Measurements from ENCODE around the gene OTOP1.

DNA sequence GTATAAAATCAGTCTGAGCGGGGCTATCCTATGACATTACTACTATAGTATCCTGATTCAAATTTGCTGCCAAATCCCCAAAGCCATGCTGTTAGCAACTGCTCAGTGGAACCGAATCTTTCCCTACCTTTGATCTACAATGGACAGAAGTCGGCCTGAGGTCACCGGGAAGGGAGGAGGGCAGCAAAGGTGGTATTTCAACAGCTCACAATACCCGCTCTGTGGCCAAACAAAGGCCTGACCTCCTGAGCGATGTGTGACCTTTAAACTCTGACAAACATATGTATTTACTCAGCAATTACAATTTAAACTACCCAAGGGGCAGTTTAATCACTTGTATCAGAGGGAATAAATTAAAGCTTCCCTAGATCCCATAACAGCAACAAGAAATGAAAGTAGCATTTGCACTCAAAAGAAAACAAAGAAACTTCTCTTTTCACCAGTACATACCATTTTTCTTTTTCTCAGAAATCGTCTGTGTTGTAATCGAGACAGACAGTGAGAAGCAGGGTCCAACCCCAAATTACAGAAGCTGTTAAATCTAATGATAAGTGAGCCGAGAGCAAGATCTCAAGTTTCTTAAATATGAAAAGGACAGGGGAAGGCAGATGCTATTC lies 32.9 kb upstream of the OTOP1 start:
- TF ChIP-seq, protein P1, sequence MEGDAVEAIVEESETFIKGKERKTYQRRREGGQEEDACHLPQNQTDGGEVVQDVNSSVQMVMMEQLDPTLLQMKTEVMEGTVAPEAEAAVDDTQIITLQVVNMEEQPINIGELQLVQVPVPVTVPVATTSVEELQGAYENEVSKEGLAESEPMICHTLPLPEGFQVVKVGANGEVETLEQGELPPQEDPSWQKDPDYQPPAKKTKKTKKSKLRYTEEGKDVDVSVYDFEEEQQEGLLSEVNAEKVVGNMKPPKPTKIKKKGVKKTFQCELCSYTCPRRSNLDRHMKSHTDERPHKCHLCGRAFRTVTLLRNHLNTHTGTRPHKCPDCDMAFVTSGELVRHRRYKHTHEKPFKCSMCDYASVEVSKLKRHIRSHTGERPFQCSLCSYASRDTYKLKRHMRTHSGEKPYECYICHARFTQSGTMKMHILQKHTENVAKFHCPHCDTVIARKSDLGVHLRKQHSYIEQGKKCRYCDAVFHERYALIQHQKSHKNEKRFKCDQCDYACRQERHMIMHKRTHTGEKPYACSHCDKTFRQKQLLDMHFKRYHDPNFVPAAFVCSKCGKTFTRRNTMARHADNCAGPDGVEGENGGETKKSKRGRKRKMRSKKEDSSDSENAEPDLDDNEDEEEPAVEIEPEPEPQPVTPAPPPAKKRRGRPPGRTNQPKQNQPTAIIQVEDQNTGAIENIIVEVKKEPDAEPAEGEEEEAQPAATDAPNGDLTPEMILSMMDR (conservative IDR thresholded peaks at IDR 0.05; ENCODE audit: low read depth in 2 of 2) = no peak
- TF ChIP-seq EZH2 (IDR thresholded peaks at IDR 0.05; ENCODE audit: low read depth, unreplicated experiment) (no peak), POLR2AphosphoS5 (IDR thresholded peaks at IDR 0.05; ENCODE audit: low read depth) (no peak), NANOG (IDR thresholded peaks at IDR 0.05; ENCODE audit: borderline replicate concordance) (no peak), JUNB (IDR thresholded peaks at IDR 0.05; ENCODE audit: unreplicated experiment) (no peak), CREB1 (CRISPR knock-in tag; IDR thresholded peaks at IDR 0.05; ENCODE audit: low read depth) (no peak), ZNF331 (CRISPR knock-in tag; IDR thresholded peaks at IDR 0.05; ENCODE audit: low read depth) (no peak), STAT1 (IDR thresholded peaks at IDR 0.05; ENCODE audit: unreplicated experiment) (no peak)
- TF ChIP-seq, protein P2, sequence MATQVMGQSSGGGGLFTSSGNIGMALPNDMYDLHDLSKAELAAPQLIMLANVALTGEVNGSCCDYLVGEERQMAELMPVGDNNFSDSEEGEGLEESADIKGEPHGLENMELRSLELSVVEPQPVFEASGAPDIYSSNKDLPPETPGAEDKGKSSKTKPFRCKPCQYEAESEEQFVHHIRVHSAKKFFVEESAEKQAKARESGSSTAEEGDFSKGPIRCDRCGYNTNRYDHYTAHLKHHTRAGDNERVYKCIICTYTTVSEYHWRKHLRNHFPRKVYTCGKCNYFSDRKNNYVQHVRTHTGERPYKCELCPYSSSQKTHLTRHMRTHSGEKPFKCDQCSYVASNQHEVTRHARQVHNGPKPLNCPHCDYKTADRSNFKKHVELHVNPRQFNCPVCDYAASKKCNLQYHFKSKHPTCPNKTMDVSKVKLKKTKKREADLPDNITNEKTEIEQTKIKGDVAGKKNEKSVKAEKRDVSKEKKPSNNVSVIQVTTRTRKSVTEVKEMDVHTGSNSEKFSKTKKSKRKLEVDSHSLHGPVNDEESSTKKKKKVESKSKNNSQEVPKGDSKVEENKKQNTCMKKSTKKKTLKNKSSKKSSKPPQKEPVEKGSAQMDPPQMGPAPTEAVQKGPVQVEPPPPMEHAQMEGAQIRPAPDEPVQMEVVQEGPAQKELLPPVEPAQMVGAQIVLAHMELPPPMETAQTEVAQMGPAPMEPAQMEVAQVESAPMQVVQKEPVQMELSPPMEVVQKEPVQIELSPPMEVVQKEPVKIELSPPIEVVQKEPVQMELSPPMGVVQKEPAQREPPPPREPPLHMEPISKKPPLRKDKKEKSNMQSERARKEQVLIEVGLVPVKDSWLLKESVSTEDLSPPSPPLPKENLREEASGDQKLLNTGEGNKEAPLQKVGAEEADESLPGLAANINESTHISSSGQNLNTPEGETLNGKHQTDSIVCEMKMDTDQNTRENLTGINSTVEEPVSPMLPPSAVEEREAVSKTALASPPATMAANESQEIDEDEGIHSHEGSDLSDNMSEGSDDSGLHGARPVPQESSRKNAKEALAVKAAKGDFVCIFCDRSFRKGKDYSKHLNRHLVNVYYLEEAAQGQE (IDR thresholded peaks at IDR 0.05; ENCODE audit: unreplicated experiment) = no peak
